ENCODE results near the gene RNF217.
"Not testable (repeated sequence)": the region's sequence is repeated elsewhere in the genome, so short reads cannot be mapped to it uniquely, and the experiment has no call there.

RNF217 gene

GRCh38 chr6:125020385-125020784 lies 58.1 kb downstream of the RNF217 start:
- no peak for DNase-seq

GRCh38 chr6:125022391-125022989 lies 60.3 kb downstream of the RNF217 start:
- DNase-seq, result no peak

- DNase-seq, result no peak
These were observed 63.1 kb downstream of the RNF217 start for GRCh38 chr6:125025164-125025854.

- DNase-seq, result no peak
These were observed 65.0 kb downstream of the RNF217 start for GRCh38 chr6:125027287-125027686.

GRCh38 chr6:125030969-125031368 lies 68.7 kb downstream of the RNF217 start:
- no peak for DNase-seq

- DNase-seq, result no peak
These were observed 69.1 kb downstream of the RNF217 start for GRCh38 chr6:125031385-125031784.

GRCh38 chr6:125034929-125035328 lies 72.7 kb downstream of the RNF217 start:
- not testable (repeated sequence) for DNase-seq

GRCh38 chr6:125036486-125036885 lies 74.2 kb downstream of the RNF217 start:
- not testable (repeated sequence) for DNase-seq

- no peak for DNase-seq
These were observed 75.6 kb downstream of the RNF217 start for GRCh38 chr6:125037827-125038226.

GRCh38 chr6:125038925-125039324 lies 76.7 kb downstream of the RNF217 start:
- DNase-seq, result no peak

- DNase-seq, result no peak
These were observed 79.7 kb downstream of the RNF217 start for GRCh38 chr6:125041740-125042459.

GRCh38 chr6:125044066-125044465 lies 81.8 kb downstream of the RNF217 start:
- DNase-seq, result no peak

- DNase-seq, result no peak
These were observed 82.4 kb downstream of the RNF217 start for GRCh38 chr6:125044667-125045066.

- DNase-seq, result no peak
These were observed 84.1 kb downstream of the RNF217 start for GRCh38 chr6:125046107-125046925.

GRCh38 chr6:125048274-125048673 lies 86.0 kb downstream of the RNF217 start:
- DNase-seq, result no peak

GRCh38 chr6:125050663-125051318 lies 88.6 kb downstream of the RNF217 start:
- DNase-seq, result no peak

GRCh38 chr6:125053809-125054208 lies 91.6 kb downstream of the RNF217 start:
- DNase-seq, result no peak

- no peak for DNase-seq
These were observed 92.1 kb downstream of the RNF217 start for GRCh38 chr6:125054331-125054730.

- DNase-seq, result no peak
These were observed 95.4 kb downstream of the RNF217 start for GRCh38 chr6:125057392-125058246.

GRCh38 chr6:125058546-125058945 lies 96.3 kb downstream of the RNF217 start:
- DNase-seq, result no peak

GRCh38 chr6:125063307-125063706 lies 101.1 kb downstream of the RNF217 start:
- DNase-seq, result no peak

GRCh38 chr6:125066140-125066539 lies 103.9 kb downstream of the RNF217 start:
- no peak for DNase-seq

Measured in GF-D8 (cell line).